K562 (cell line): ENCODE results near the gene CLASP1. TPM values are rescaled to one million over a fixed set of nuclear protein-coding genes. Genes with fewer than 3 reads are reported as not detected.

Experiments used
- JUN ChIP-seq, 2 experiments: sonication (generic) in 1 of 2; formaldehyde crosslinking in 1 of 2; IDR thresholded peaks; 2 replicates each; pipeline versions ENCODE4 v1.6.1 to v1.8.0; 2012 to 2022; ENCODE audit warnings: borderline replicate concordance in 2 of 2, mild to moderate bottlenecking in 2 of 2, improper control_type of control experiment in 1 of 2, low read depth in 1 of 2, low read length in 1 of 2, missing genetic modification reagents in 1 of 2
- MEIS2 ChIP-seq: fragments of 450-650 bp; IDR thresholded peaks from 2 replicates; pipeline ENCODE4 v1.6.1; 2014; ENCODE audit warnings: mild to moderate bottlenecking; ENCODE audit not compliant: partially characterized antibody
- RB1 ChIP-seq: fragments of 450-650 bp; IDR thresholded peaks from 2 replicates; pipeline ENCODE4 v1.6.1; 2017; ENCODE audit warnings: low read depth, mild to moderate bottlenecking
- TCF7 ChIP-seq: sonication (generic); IDR thresholded peaks from 2 replicates; pipeline ENCODE4 v1.6.1; 2016; ENCODE audit warnings: antibody characterized with exemption, borderline replicate concordance
- polyA plus RNA-seq, 8 experiments: library from polyadenylated mRNA; depleted of rRNA in 4 of 8; stranded (reverse) in 5 of 8; unstranded in 3 of 8; fragments of >200 nt; fragmentation: Nextera tagmentation in 2 of 8; fragmentation: Illumina TruSeq in 1 of 8; extraction: Ambion mirVana in 2 of 8; extraction: Trizol in 1 of 8; gene quantifications; 2 replicates each; pipeline versions ENCODE4 v1.2.1 to v1.2.3, GENCODE V29; 2011 to 2014; ENCODE audit warnings: inconsistent platforms in 1 of 8, missing spikeins in 1 of 8
- total RNA-seq, 7 experiments: library from RNA; depleted of rRNA in 6 of 7; stranded (reverse); fragments of >200 nt in 6 of 7; fragmentation: Illumina TruSeq in 2 of 7; extraction: Trizol in 2 of 7; gene quantifications; 2 replicates each; pipeline versions ENCODE4 v1.2.1 to v1.2.3, GENCODE V29; 2011 to 2021; ENCODE audit warnings: low replicate concordance in 1 of 7
- TF ChIP-seq, protein P1 (sequence below): fragments of 200-600 bp; sonication (generic); IDR thresholded peaks from one replicate; pipeline ENCODE4 v1.6.1; 2012; ENCODE audit warnings: mild to moderate bottlenecking, low read depth, low read length, inconsistent platforms
- TF ChIP-seq, protein P2 (sequence below): fragments of 250-450 bp; sonication (Bioruptor Pico); IDR thresholded peaks from 2 replicates; pipeline ENCODE4 v1.8.0; 2022; ENCODE audit warnings: inconsistent platforms
- TF ChIP-seq, protein P3 (sequence below): sonication (generic); formaldehyde crosslinking; IDR thresholded peaks from 2 replicates; pipeline ENCODE4 v1.8.0; 2022; ENCODE audit warnings: mild to moderate bottlenecking, missing genetic modification reagents, borderline replicate concordance
- TF ChIP-seq, protein P4 (sequence below): IDR thresholded peaks from 3 replicates; pipeline ENCODE4 v1.6.1; 2011; ENCODE audit warnings: borderline replicate concordance, mild to moderate bottlenecking; ENCODE audit not compliant: insufficient read length, insufficient read depth

The CLASP1 gene
- total and polyA plus RNA-seq, 9 of the 15 experiments (the other 6 are each of a cell fraction or from before 2014, with no cell fraction given): 1.7 to 40.3 (median 20.7) TPM

DNA sequence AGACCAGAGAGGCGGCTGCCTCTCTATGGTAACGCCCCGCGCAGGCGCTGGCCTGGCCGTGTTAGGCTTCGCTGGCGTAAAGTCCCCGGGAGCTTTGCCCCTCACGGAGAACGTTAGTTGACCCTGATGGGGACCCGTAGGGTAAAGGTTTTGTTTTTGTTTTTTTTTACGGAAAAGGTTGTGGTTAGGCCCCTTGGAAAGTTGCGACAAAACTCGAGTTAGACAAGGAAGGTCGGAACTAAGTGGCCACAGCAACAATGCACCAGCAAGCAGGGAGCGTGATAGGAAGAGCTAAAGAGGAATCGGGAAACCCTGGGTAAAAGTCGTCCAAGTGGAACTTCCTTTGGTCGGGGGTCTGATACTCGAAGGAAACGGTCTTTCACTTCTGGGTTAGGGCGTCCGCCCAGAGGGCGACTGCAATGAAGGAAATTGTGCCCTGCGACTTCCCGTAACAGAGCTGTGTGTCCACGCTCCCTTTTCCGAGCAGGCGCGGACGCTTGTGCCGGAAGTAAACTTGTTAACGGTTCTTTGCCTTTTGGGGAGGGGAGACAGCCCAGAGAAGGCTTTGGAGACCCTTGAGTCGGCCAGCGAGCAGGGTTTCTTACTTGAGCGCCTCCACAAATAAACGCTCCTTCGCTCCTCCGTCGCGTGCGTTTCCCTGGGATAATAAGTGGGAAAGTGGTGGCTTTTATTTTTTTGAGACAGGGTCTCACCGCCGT, 493 bp upstream of the CLASP1 start (continued):
- TF ChIP-seq, protein P1, sequence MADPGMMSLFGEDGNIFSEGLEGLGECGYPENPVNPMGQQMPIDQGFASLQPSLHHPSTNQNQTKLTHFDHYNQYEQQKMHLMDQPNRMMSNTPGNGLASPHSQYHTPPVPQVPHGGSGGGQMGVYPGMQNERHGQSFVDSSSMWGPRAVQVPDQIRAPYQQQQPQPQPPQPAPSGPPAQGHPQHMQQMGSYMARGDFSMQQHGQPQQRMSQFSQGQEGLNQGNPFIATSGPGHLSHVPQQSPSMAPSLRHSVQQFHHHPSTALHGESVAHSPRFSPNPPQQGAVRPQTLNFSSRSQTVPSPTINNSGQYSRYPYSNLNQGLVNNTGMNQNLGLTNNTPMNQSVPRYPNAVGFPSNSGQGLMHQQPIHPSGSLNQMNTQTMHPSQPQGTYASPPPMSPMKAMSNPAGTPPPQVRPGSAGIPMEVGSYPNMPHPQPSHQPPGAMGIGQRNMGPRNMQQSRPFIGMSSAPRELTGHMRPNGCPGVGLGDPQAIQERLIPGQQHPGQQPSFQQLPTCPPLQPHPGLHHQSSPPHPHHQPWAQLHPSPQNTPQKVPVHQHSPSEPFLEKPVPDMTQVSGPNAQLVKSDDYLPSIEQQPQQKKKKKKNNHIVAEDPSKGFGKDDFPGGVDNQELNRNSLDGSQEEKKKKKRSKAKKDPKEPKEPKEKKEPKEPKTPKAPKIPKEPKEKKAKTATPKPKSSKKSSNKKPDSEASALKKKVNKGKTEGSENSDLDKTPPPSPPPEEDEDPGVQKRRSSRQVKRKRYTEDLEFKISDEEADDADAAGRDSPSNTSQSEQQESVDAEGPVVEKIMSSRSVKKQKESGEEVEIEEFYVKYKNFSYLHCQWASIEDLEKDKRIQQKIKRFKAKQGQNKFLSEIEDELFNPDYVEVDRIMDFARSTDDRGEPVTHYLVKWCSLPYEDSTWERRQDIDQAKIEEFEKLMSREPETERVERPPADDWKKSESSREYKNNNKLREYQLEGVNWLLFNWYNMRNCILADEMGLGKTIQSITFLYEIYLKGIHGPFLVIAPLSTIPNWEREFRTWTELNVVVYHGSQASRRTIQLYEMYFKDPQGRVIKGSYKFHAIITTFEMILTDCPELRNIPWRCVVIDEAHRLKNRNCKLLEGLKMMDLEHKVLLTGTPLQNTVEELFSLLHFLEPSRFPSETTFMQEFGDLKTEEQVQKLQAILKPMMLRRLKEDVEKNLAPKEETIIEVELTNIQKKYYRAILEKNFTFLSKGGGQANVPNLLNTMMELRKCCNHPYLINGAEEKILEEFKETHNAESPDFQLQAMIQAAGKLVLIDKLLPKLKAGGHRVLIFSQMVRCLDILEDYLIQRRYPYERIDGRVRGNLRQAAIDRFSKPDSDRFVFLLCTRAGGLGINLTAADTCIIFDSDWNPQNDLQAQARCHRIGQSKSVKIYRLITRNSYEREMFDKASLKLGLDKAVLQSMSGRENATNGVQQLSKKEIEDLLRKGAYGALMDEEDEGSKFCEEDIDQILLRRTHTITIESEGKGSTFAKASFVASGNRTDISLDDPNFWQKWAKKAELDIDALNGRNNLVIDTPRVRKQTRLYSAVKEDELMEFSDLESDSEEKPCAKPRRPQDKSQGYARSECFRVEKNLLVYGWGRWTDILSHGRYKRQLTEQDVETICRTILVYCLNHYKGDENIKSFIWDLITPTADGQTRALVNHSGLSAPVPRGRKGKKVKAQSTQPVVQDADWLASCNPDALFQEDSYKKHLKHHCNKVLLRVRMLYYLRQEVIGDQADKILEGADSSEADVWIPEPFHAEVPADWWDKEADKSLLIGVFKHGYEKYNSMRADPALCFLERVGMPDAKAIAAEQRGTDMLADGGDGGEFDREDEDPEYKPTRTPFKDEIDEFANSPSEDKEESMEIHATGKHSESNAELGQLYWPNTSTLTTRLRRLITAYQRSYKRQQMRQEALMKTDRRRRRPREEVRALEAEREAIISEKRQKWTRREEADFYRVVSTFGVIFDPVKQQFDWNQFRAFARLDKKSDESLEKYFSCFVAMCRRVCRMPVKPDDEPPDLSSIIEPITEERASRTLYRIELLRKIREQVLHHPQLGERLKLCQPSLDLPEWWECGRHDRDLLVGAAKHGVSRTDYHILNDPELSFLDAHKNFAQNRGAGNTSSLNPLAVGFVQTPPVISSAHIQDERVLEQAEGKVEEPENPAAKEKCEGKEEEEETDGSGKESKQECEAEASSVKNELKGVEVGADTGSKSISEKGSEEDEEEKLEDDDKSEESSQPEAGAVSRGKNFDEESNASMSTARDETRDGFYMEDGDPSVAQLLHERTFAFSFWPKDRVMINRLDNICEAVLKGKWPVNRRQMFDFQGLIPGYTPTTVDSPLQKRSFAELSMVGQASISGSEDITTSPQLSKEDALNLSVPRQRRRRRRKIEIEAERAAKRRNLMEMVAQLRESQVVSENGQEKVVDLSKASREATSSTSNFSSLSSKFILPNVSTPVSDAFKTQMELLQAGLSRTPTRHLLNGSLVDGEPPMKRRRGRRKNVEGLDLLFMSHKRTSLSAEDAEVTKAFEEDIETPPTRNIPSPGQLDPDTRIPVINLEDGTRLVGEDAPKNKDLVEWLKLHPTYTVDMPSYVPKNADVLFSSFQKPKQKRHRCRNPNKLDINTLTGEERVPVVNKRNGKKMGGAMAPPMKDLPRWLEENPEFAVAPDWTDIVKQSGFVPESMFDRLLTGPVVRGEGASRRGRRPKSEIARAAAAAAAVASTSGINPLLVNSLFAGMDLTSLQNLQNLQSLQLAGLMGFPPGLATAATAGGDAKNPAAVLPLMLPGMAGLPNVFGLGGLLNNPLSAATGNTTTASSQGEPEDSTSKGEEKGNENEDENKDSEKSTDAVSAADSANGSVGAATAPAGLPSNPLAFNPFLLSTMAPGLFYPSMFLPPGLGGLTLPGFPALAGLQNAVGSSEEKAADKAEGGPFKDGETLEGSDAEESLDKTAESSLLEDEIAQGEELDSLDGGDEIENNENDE: no peak
- peak; percentile 80 for TF ChIP-seq MEIS2
- TF ChIP-seq JUN (IDR thresholded peaks at IDR 0.05; ENCODE audit: borderline replicate concordance, low read depth, low read length): 0 out of 2 replicates have a peak, but pooled peaks have one; percentile 29
- no peak; the same call in 1 of the 2 replicates for TF ChIP-seq JUN (CRISPR knock-in tag; IDR thresholded peaks at IDR 0.05; ENCODE audit: borderline replicate concordance)
- peak; percentile 38; the same call in 1 of the 2 replicates for TF ChIP-seq RB1
- TF ChIP-seq, protein P2, sequence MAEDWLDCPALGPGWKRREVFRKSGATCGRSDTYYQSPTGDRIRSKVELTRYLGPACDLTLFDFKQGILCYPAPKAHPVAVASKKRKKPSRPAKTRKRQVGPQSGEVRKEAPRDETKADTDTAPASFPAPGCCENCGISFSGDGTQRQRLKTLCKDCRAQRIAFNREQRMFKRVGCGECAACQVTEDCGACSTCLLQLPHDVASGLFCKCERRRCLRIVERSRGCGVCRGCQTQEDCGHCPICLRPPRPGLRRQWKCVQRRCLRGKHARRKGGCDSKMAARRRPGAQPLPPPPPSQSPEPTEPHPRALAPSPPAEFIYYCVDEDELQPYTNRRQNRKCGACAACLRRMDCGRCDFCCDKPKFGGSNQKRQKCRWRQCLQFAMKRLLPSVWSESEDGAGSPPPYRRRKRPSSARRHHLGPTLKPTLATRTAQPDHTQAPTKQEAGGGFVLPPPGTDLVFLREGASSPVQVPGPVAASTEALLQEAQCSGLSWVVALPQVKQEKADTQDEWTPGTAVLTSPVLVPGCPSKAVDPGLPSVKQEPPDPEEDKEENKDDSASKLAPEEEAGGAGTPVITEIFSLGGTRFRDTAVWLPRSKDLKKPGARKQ: no peak
- TF ChIP-seq, protein P3, sequence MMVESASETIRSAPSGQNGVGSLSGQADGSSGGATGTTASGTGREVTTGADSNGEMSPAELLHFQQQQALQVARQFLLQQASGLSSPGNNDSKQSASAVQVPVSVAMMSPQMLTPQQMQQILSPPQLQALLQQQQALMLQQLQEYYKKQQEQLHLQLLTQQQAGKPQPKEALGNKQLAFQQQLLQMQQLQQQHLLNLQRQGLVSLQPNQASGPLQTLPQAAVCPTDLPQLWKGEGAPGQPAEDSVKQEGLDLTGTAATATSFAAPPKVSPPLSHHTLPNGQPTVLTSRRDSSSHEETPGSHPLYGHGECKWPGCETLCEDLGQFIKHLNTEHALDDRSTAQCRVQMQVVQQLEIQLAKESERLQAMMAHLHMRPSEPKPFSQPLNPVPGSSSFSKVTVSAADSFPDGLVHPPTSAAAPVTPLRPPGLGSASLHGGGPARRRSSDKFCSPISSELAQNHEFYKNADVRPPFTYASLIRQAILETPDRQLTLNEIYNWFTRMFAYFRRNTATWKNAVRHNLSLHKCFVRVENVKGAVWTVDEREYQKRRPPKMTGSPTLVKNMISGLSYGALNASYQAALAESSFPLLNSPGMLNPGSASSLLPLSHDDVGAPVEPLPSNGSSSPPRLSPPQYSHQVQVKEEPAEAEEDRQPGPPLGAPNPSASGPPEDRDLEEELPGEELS: no peak
- TF ChIP-seq, protein P4, sequence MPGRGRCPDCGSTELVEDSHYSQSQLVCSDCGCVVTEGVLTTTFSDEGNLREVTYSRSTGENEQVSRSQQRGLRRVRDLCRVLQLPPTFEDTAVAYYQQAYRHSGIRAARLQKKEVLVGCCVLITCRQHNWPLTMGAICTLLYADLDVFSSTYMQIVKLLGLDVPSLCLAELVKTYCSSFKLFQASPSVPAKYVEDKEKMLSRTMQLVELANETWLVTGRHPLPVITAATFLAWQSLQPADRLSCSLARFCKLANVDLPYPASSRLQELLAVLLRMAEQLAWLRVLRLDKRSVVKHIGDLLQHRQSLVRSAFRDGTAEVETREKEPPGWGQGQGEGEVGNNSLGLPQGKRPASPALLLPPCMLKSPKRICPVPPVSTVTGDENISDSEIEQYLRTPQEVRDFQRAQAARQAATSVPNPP: no peak
- TF ChIP-seq TCF7: no peak
